HEK293 (cell line): Measurements from ENCODE around the gene PEPD.

Experiments used
- CTCF ChIA-PET: fragments of 350-600 bp; formaldehyde crosslinking; extraction: SDS; loops from one replicate; lab custom pipeline; 2021; ENCODE audit warnings: antibody characterized with exemption; lab: Yijun Ruan, JAX
- POLR2A ChIA-PET: fragments of 300-600 bp; formaldehyde crosslinking; extraction: SDS; loops from one replicate; lab custom pipeline; 2020; ENCODE audit warnings: antibody characterized with exemption, inconsistent platforms; lab: Yijun Ruan, JAX
- H3K27ac ChIP-seq: fragments of 200-500 bp; sonication (Bioruptor generic); 2 replicates; pipeline ENCODE4 v1.5.1; 2014; ENCODE audit warnings: low read depth, low read length, control low read depth, inconsistent platforms; ENCODE audit errors: extremely low read depth
- H3K36me3 ChIP-seq, 2 experiments: fragments of 200-500 bp in 1 of 2; sonication (Bioruptor generic) in 1 of 2; 1 replicate in 1 of 2; 2 replicates in 1 of 2; pipeline ENCODE4 v1.5.1; 2014 to 2017; ENCODE audit warnings: inconsistent platforms in 2 of 2, low read length in 2 of 2; ENCODE audit not compliant: control insufficient read depth in 2 of 2, insufficient read depth in 1 of 2
- H3K4me1 ChIP-seq: fragments of 200-500 bp; sonication (Bioruptor generic); 2 replicates; pipeline ENCODE4 v1.5.1; 2014; ENCODE audit warnings: mild to moderate bottlenecking, low read length, inconsistent platforms; ENCODE audit not compliant: control insufficient read depth, insufficient read depth
- H3K4me3 ChIP-seq: 2 replicates; pipeline ENCODE4 v1.5.1; 2011; ENCODE audit warnings: low read depth, mild to moderate bottlenecking, control low read depth, low read length, moderate library complexity
- H3K9me3 ChIP-seq: fragments of 200-500 bp; sonication (Bioruptor generic); 2 replicates; pipeline ENCODE4 v1.5.1; 2014; ENCODE audit warnings: low read depth, low read length, inconsistent platforms; ENCODE audit not compliant: control insufficient read depth, insufficient read depth
- BCL11B ChIP-seq: fragments of 450-650 bp; formaldehyde crosslinking; IDR thresholded peaks from 2 replicates; pipeline ENCODE4 v1.5.1; 2016; ENCODE audit warnings: low read depth, missing biosample characterization, missing genetic modification characterization
- EGR2 ChIP-seq: fragments of 450-650 bp; formaldehyde crosslinking; IDR thresholded peaks from 2 replicates; pipeline ENCODE4 v1.5.1; 2016; ENCODE audit warnings: low read depth, missing biosample characterization, missing genetic modification characterization
- GLIS1 ChIP-seq: fragments of 450-650 bp; formaldehyde crosslinking; IDR thresholded peaks from 2 replicates; pipeline ENCODE4 v1.5.1; 2016; ENCODE audit warnings: missing biosample characterization, missing genetic modification characterization
- GLIS2 ChIP-seq: fragments of 450-650 bp; formaldehyde crosslinking; IDR thresholded peaks from 2 replicates; pipeline ENCODE4 v1.5.1; 2016; ENCODE audit warnings: missing biosample characterization, missing genetic modification characterization
- KLF1 ChIP-seq: fragments of 450-650 bp; formaldehyde crosslinking; IDR thresholded peaks from 2 replicates; pipeline ENCODE4 v1.5.1; 2016; ENCODE audit warnings: missing biosample characterization, missing genetic modification characterization
- ZBTB48 ChIP-seq: fragments of 450-650 bp; formaldehyde crosslinking; IDR thresholded peaks from 2 replicates; pipeline ENCODE4 v1.5.1; 2016; ENCODE audit warnings: missing biosample characterization, missing genetic modification characterization
- ZIC2 ChIP-seq: fragments of 450-650 bp; formaldehyde crosslinking; IDR thresholded peaks from 2 replicates; pipeline ENCODE4 v1.5.1; 2016; ENCODE audit warnings: missing biosample characterization, missing genetic modification characterization
- ZNF341 ChIP-seq: fragments of 450-650 bp; formaldehyde crosslinking; IDR thresholded peaks from 2 replicates; pipeline ENCODE4; 2016; ENCODE audit warnings: low read depth, missing biosample characterization, missing genetic modification characterization
- ZNF423 ChIP-seq: fragments of 450-650 bp; formaldehyde crosslinking; IDR thresholded peaks from 2 replicates; pipeline ENCODE4 v1.5.1; 2016; ENCODE audit warnings: missing biosample characterization, missing genetic modification characterization
- ZNF670 ChIP-seq: fragments of 450-650 bp; formaldehyde crosslinking; IDR thresholded peaks from 2 replicates; pipeline ENCODE4 v1.5.1; 2016; ENCODE audit warnings: missing biosample characterization, missing genetic modification characterization, low read depth
- ZSCAN16 ChIP-seq: fragments of 450-650 bp; formaldehyde crosslinking; IDR thresholded peaks from 2 replicates; pipeline ENCODE4 v1.5.1; 2016; ENCODE audit warnings: missing biosample characterization, missing genetic modification characterization
- TF ChIP-seq, protein P1 (sequence below): fragments of 450-650 bp; formaldehyde crosslinking; IDR thresholded peaks from 2 replicates; pipeline ENCODE4 v1.5.1; 2016; ENCODE audit warnings: missing biosample characterization, missing genetic modification characterization
- TF ChIP-seq, protein P2 (sequence below): fragments of 450-650 bp; formaldehyde crosslinking; conservative IDR thresholded peaks from 2 replicates; pipeline ENCODE4 v1.5.1; 2016; ENCODE audit warnings: low read depth, missing biosample characterization, missing genetic modification characterization
- TF ChIP-seq, protein P3 (sequence below): fragments of 450-650 bp; formaldehyde crosslinking; IDR thresholded peaks from 2 replicates; pipeline ENCODE4 v1.5.1; 2016; ENCODE audit warnings: missing biosample characterization, missing genetic modification characterization
- TF ChIP-seq, protein P4 (sequence below): fragments of 450-650 bp; formaldehyde crosslinking; IDR thresholded peaks from 2 replicates; pipeline ENCODE4 v1.5.1; 2016; ENCODE audit warnings: missing biosample characterization, missing genetic modification characterization, borderline replicate concordance

The PEPD gene

DNA sequence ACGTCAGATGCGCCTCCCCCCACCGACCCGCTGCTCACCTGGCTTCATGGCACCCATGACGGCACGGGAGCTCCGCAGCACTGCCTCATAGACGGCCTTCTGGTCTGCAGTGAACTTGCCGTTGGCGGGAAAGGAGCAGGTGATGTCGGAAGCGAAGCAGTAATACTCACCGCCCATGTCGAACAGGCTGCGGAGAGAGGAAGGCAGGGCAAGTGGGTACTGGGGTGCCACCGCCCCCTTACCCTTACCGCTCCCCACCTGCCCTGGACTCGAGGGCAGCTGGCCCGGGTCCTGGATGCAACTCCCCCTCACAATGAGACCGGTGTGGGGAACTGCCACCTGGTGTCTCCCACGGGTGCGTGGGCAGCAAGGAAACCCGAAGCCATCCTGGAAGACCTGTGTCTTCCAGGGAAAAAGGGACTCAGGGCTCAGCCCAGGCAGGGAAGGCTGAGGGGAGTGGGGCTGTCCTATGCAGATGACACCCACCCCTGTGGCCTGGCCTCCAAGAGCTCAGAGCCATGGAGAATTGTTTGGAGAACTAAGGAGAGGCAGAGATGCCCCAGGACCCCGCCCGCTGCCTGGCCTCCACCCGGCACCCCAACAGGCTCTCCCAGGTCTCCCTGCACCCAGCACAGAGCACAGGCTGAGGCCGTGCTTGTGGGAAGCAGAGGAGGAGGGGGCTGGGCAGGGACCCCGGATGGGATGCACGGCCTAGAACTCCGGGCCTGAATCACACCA is 119.7 kb downstream of the PEPD start (continued):
- TF ChIP-seq, protein P1, sequence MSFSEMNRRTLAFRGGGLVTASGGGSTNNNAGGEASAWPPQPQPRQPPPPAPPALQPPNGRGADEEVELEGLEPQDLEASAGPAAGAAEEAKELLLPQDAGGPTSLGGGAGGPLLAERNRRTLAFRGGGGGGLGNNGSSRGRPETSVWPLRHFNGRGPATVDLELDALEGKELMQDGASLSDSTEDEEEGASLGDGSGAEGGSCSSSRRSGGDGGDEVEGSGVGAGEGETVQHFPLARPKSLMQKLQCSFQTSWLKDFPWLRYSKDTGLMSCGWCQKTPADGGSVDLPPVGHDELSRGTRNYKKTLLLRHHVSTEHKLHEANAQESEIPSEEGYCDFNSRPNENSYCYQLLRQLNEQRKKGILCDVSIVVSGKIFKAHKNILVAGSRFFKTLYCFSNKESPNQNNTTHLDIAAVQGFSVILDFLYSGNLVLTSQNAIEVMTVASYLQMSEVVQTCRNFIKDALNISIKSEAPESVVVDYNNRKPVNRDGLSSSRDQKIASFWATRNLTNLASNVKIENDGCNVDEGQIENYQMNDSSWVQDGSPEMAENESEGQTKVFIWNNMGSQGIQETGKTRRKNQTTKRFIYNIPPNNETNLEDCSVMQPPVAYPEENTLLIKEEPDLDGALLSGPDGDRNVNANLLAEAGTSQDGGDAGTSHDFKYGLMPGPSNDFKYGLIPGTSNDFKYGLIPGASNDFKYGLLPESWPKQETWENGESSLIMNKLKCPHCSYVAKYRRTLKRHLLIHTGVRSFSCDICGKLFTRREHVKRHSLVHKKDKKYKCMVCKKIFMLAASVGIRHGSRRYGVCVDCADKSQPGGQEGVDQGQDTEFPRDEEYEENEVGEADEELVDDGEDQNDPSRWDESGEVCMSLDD (tag by site-specific recombination), result no peak
- TF ChIP-seq KLF1 (tag by site-specific recombination), result 0 out of 2 replicates have a peak, but pooled peaks have one; percentile 7
- no peak for TF ChIP-seq ZNF423 (tag by site-specific recombination)
- TF ChIP-seq, protein P2, sequence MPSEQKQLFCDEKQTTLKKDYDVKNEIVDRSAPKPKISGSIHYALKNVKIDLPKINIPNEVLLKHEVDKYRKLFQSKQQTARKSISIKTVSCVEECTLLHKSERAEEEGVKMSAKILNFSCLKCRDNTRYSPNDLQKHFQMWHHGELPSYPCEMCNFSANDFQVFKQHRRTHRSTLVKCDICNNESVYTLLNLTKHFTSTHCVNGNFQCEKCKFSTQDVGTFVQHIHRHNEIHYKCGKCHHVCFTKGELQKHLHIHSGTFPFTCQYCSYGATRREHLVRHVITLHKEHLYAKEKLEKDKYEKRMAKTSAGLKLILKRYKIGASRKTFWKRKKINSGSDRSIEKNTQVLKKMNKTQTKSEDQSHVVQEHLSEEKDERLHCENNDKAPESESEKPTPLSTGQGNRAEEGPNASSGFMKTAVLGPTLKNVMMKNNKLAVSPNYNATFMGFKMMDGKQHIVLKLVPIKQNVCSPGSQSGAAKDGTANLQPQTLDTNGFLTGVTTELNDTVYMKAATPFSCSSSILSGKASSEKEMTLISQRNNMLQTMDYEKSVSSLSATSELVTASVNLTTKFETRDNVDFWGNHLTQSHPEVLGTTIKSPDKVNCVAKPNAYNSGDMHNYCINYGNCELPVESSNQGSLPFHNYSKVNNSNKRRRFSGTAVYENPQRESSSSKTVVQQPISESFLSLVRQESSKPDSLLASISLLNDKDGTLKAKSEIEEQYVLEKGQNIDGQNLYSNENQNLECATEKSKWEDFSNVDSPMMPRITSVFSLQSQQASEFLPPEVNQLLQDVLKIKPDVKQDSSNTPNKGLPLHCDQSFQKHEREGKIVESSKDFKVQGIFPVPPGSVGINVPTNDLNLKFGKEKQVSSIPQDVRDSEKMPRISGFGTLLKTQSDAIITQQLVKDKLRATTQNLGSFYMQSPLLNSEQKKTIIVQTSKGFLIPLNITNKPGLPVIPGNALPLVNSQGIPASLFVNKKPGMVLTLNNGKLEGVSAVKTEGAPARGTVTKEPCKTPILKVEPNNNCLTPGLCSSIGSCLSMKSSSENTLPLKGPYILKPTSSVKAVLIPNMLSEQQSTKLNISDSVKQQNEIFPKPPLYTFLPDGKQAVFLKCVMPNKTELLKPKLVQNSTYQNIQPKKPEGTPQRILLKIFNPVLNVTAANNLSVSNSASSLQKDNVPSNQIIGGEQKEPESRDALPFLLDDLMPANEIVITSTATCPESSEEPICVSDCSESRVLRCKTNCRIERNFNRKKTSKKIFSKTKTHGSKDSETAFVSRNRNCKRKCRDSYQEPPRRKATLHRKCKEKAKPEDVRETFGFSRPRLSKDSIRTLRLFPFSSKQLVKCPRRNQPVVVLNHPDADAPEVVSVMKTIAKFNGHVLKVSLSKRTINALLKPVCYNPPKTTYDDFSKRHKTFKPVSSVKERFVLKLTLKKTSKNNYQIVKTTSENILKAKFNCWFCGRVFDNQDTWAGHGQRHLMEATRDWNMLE (tag by site-specific recombination), result no peak
- TF ChIP-seq ZNF341, result peak; percentile 74
- peak; percentile 94 for TF ChIP-seq EGR2
- TF ChIP-seq ZNF670 (tag by site-specific recombination), result no peak

DNA sequence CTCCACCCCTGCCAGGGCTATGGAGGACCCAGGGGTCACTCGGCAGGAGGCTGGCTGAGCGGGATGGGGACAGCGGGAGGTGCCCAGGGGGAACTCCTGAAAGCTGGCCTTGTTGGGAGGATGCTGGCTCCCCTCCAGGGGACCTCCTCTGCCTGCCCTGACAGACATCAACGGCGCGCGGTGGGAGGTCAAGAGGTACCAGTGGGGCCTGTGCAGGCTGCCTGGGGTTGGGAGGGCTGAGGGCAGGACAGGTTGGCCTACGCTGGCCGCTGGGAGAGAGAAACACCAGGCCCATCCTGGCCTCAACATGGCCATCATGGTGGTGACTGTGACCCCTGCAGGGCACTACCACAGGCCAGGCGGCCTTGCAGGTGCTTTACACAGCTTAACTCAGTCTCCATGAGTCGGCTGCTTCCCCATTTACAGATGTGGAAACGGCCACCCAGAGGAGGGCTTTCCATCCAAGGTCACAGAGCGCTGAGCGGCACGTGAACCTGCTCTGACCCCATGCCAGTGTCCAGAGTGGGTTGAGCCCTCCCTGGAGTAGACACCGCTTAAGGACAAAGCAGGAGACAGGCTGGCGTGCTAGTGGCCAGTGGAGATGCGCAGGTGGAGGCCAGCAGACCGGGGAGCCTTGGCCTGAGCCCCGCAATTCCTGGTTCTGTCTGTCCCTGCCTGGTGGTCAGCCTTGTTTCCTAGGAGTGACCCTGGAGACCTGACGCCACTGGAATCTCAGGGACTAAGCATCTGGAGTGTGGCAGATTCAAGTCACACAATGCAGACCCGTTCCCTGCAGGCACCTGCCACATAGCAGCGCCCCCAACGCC is 120.5 kb downstream of the PEPD start:
- TF ChIP-seq GLIS1 (peak; percentile 96), ZIC2 (peak; percentile 99), ZSCAN16 (tag by site-specific recombination) (no peak), BCL11B (tag by site-specific recombination) (peak; percentile 65), ZBTB48 (tag by site-specific recombination) (no peak), GLIS2 (tag by site-specific recombination) (peak; percentile 61)
- TF ChIP-seq, protein P3, sequence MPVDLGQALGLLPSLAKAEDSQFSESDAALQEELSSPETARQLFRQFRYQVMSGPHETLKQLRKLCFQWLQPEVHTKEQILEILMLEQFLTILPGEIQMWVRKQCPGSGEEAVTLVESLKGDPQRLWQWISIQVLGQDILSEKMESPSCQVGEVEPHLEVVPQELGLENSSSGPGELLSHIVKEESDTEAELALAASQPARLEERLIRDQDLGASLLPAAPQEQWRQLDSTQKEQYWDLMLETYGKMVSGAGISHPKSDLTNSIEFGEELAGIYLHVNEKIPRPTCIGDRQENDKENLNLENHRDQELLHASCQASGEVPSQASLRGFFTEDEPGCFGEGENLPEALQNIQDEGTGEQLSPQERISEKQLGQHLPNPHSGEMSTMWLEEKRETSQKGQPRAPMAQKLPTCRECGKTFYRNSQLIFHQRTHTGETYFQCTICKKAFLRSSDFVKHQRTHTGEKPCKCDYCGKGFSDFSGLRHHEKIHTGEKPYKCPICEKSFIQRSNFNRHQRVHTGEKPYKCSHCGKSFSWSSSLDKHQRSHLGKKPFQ (tag by site-specific recombination), result no peak
- TF ChIP-seq, protein P4, sequence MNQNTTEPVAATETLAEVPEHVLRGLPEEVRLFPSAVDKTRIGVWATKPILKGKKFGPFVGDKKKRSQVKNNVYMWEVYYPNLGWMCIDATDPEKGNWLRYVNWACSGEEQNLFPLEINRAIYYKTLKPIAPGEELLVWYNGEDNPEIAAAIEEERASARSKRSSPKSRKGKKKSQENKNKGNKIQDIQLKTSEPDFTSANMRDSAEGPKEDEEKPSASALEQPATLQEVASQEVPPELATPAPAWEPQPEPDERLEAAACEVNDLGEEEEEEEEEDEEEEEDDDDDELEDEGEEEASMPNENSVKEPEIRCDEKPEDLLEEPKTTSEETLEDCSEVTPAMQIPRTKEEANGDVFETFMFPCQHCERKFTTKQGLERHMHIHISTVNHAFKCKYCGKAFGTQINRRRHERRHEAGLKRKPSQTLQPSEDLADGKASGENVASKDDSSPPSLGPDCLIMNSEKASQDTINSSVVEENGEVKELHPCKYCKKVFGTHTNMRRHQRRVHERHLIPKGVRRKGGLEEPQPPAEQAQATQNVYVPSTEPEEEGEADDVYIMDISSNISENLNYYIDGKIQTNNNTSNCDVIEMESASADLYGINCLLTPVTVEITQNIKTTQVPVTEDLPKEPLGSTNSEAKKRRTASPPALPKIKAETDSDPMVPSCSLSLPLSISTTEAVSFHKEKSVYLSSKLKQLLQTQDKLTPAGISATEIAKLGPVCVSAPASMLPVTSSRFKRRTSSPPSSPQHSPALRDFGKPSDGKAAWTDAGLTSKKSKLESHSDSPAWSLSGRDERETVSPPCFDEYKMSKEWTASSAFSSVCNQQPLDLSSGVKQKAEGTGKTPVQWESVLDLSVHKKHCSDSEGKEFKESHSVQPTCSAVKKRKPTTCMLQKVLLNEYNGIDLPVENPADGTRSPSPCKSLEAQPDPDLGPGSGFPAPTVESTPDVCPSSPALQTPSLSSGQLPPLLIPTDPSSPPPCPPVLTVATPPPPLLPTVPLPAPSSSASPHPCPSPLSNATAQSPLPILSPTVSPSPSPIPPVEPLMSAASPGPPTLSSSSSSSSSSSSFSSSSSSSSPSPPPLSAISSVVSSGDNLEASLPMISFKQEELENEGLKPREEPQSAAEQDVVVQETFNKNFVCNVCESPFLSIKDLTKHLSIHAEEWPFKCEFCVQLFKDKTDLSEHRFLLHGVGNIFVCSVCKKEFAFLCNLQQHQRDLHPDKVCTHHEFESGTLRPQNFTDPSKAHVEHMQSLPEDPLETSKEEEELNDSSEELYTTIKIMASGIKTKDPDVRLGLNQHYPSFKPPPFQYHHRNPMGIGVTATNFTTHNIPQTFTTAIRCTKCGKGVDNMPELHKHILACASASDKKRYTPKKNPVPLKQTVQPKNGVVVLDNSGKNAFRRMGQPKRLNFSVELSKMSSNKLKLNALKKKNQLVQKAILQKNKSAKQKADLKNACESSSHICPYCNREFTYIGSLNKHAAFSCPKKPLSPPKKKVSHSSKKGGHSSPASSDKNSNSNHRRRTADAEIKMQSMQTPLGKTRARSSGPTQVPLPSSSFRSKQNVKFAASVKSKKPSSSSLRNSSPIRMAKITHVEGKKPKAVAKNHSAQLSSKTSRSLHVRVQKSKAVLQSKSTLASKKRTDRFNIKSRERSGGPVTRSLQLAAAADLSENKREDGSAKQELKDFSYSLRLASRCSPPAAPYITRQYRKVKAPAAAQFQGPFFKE (tag by site-specific recombination), result no peak
- TF ChIP-seq, all 188 proteins: peak for 4
- Histone ChIP-seq H3K4me3 (no peak overlapping the region), H3K27ac (no peak overlapping the region), H3K36me3 (no peaks in the 10 kb centered on the region), H3K4me1 (no peaks in the 10 kb centered on the region), H3K9me3 (no peaks in the 10 kb centered on the region)
- ChIA-PET CTCF (interaction anchor here (0.5 to 5.3 kb wide), 4 partner anchors 8 to 164 kb away, joined by 3 to 38 read pairs (median 4); no protein-coding TSS in a partner anchor), POLR2A (no interaction called here)
